Choroid plexus epithelial cell (primary cell): Measurements from ENCODE around the gene LY6G5B.
A peak's percentile ranks its signal among the peaks of the same experiment; 100 is the strongest.

Source experiments
- DNase-seq: peaks from one replicate; pipeline ENCODE4 v3.0.0-alpha.2; 2010; ENCODE audit warnings: low read depth
- H3K4me3 ChIP-seq: 2 replicates; pipeline ENCODE4 v1.5.1; 2011; ENCODE audit warnings: low read depth, mild to moderate bottlenecking, control low read depth, low read length, moderate library complexity
- TF ChIP-seq, protein P1 (sequence below): conservative IDR thresholded peaks from 2 replicates; pipeline ENCODE4 v1.5.1; 2011; ENCODE audit warnings: low read depth, mild to moderate bottlenecking, control low read depth, inconsistent platforms, low read length, moderate library complexity

The LY6G5B gene

DNA sequence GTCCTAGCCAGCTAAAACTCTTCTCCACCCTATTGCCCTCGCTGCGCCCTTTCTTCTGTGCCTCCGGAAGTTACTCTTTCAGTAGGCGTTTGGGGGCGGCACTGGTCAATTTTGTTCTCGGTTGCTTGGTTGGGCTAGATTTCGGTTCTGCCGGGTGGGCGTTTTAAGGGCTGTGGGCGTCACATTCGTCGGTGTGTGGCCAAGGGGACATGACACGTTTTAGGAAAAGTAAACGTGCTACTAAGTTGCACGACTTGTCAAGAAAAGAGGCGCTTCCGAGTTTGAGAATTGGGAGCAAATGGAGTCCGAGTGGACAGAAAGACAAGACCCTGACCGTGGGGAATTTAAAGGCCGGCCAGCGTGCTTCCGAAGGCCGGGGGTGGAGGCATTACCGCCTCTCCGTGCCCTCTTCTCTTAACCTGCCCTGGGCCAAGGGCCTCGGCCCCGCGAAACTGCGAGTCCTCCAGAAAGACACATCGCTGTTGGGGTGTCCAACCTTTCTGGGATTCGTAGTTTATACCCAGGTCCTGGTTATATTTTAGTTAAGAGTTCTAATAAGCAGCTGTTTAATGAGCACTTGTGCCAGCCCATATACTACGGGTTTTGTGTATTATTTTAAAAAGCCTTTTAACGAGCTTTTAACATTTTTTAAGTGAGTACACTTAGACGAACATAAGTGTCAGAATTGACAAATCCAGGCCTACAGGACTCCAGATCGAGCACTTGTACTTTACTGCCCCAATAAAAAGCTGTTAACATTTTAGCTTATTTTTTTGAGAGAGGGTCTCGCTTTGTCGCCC, 16.7 kb upstream of the LY6G5B start:
- no peak for DNase-seq

DNA sequence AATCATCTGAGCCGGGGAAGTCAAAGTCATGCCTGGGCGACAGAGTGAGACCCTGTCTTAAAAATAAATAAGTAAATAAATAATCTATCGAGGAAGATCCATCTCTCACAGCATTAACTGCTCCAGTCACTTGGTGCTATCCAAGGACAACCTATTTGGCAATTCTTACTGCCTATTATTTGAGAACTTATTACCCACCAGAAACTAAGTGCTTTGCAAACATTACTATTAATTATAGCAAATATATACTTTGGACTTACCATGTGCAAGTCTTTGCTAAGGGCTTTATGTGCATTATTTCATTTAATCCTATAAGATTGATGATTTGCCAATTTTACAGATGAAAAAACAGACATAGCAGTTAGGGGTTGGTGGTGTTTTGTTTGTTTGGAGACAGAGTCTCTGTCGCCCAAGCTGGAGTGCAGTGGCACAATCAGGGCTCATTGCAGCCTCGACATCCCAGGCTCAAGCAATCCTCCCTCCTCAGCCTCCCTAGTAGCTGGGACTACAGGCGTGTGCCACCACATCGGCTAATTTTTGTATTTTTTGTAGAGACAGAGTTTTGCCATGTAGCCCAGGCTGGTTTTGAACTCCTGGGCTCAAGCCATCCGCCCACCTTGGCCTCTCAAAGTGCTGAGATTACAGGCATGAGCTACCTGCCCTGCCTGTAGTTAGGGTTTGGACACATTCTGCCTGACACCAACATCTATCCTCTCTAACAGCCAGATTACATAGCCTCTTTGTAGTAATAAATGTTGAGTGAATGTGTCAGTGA, 15.0 kb upstream of the LY6G5B start:
- no peak for DNase-seq
- H3K4me3 ChIP-seq: no peak overlapping the region
- TF ChIP-seq, protein P1, sequence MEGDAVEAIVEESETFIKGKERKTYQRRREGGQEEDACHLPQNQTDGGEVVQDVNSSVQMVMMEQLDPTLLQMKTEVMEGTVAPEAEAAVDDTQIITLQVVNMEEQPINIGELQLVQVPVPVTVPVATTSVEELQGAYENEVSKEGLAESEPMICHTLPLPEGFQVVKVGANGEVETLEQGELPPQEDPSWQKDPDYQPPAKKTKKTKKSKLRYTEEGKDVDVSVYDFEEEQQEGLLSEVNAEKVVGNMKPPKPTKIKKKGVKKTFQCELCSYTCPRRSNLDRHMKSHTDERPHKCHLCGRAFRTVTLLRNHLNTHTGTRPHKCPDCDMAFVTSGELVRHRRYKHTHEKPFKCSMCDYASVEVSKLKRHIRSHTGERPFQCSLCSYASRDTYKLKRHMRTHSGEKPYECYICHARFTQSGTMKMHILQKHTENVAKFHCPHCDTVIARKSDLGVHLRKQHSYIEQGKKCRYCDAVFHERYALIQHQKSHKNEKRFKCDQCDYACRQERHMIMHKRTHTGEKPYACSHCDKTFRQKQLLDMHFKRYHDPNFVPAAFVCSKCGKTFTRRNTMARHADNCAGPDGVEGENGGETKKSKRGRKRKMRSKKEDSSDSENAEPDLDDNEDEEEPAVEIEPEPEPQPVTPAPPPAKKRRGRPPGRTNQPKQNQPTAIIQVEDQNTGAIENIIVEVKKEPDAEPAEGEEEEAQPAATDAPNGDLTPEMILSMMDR: no peak

More for the DNA sequence above, 16.7 kb upstream of the LY6G5B start:
- H3K4me3 ChIP-seq: peak overlapping the region; percentile 89
- TF ChIP-seq, protein P1: peak; percentile 32

DNA sequence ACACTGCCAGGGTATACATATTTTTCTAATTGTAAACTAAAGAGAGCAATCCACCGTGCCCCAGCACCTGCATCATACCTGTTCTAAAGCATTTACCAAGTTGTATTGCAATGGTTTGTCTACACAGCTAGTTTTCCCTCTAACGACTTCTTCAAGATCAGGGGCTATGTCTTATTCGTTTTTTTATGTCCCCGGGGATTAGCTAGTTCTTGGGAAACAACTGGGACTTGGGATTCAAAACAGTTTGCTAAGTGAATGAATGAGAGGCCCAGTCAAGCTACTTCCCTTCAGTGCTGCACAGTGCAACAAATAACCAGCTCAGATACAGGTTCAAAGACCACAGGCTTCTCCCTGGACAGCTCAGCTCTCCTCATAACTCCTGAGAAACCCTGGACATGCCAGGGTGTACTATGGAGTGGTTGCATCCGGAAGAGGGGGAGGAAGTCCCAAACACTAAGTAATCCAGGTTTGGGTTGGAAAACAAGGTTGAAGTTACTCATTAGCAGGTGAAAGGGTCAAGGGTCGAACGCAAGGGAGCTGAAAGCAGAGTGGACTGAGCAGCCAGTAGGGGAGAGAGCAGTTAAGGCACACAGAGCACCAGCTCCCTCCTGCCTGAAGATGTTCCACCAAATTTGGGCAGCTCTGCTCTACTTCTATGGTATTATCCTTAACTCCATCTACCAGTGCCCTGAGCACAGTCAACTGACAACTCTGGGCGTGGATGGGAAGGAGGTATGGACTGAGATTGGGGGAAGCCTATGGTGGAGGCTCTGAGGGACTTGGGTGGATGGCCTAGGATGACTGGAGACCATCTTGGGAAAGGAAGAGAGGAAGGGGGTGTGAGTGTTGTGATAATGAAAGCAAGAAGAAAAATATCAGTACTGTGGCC, 14.2 kb upstream of the LY6G5B start, which contains the start of gene APOM:
TSS of gene APOM (plus strand) at position 546 of the 889 bp plus-strand sequence. CDS start at position 619, 73 bp downstream.
- no peak within 1 kb of the TSS for H3K4me3 ChIP-seq
- no peak for DNase-seq
- TF ChIP-seq, protein P1: no peak

DNA sequence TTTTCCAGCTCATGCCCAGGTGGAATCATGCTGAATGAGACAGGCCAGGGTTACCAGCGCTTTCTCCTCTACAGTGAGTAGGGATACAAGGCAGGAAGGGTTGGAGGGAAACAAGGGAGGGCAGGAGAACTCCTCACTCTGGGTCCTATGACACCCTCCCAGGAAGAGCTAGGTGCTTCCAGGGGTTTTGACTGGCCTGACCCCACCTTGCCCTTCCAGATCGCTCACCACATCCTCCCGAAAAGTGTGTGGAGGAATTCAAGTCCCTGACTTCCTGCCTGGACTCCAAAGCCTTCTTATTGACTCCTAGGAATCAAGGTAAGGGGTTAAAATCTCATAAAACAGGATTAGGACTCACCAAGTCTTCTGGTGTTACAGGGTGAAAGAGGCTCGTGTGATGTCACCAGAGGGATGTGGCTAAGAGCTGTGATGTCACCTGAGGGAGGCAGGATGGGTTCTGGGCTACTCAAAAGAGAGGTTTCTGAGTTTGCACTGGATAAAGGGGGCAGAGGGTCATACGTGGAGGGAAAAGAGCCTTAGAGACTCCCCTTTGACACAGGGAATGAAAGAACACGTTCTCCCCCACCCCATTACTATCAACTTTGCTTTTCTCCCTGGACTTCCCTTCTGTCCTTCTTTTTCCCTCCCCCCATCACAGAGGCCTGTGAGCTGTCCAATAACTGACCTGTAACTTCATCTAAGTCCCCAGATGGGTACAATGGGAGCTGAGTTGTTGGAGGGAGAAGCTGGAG, 12.2 kb upstream of the LY6G5B start:
- DNase-seq: no peak
- no peak overlapping the region for H3K4me3 ChIP-seq
- TF ChIP-seq, protein P1: no peak

DNA sequence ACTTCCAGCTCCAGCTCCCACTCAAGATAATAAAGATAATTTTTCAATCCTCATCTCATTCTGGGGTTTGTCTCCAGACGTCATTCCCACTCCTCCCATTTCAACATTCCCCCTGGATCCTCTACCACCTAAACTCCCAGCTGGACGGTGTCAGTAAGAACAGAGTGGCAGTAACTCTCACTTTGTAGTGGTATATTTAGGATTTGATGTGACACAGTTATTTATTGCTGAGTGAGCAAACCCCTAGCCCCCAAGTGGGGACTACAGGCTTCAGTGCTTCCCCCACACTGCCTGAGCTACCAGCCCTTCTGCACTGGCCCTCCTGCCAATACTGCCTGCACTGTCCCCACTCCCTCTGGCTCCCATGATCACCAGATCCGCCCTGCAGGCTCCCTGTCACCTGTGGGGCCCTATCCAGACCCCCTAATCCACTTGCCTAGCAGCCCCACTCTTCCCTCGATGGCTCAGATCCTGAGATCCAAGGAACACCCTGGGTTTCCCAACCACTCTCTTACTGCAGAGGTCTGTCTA, 11.6 kb upstream of the LY6G5B start:
- no peak for DNase-seq
- H3K4me3 ChIP-seq: no peak overlapping the region
- TF ChIP-seq, protein P1: no peak

DNA sequence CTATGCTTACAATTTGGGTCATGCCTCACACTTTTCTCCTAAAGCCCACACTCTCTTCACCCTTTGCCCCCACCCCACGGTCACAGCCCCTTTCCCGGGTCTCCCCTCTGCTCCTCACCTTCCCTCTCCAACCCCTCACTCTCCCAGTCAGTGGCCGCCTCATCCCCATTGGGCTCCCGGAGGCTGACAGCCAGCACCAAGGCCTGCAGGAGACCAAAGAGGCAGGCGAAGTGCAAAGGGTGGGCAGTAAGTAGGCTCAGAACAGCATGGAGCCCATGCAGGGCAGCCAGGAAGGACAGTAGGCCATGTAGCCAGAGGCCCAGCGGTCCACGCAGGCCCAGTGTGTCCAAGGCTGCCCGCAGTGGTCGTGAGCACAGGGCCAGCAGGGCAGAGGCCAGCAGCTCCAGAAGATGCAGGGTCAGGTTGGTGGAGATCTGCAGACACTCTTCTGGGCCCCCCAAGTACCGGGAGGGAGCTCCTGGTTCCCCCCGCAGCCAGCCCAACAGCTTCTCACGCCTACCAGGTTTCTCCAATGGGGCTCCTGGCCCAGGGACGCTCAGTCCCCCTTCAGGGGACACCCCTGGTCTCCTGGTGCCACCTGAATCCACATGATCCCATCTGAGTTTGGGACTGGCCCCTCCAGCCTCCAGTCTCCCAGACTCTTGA, 10.7 kb upstream of the LY6G5B start:
- no peak for DNase-seq
- TF ChIP-seq, protein P1: no peak
- H3K4me3 ChIP-seq: peak overlapping the region; percentile 82
